Measurements from ENCODE around the gene FRMD4A.

DNA sequence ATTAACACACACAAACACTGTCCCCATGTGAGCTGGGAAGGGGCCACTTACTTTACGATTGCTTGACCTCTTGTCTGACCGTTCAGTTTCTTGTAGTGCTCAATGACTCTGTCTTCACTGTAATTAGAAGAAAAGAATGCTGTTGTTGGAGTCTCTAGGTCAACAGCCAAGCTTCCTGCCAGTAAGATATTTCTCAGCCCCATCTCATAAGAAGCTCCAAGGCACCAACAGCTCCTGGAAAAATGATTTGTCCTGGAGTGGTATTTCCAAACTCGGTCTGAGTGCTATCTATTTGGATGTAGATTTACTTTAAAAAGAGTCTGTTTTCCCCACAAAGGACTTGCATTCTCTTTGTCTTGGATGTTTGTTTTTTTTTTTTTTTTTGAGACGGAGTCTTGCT lies 590.3 kb downstream of the FRMD4A start:
- TF ChIP-seq, protein P1, sequence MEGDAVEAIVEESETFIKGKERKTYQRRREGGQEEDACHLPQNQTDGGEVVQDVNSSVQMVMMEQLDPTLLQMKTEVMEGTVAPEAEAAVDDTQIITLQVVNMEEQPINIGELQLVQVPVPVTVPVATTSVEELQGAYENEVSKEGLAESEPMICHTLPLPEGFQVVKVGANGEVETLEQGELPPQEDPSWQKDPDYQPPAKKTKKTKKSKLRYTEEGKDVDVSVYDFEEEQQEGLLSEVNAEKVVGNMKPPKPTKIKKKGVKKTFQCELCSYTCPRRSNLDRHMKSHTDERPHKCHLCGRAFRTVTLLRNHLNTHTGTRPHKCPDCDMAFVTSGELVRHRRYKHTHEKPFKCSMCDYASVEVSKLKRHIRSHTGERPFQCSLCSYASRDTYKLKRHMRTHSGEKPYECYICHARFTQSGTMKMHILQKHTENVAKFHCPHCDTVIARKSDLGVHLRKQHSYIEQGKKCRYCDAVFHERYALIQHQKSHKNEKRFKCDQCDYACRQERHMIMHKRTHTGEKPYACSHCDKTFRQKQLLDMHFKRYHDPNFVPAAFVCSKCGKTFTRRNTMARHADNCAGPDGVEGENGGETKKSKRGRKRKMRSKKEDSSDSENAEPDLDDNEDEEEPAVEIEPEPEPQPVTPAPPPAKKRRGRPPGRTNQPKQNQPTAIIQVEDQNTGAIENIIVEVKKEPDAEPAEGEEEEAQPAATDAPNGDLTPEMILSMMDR (IDR thresholded peaks at IDR 0.05): no peak
- no peak for TF ChIP-seq EP300 (IDR thresholded peaks at IDR 0.05)
- no peak for TF ChIP-seq POLR2A (IDR thresholded peaks at IDR 0.05)

Data from upper lobe of left lung (tissue), 4 donors.